Smooth muscle cell (in vitro differentiated cells): ENCODE data around the gene MPZL3. TPM values are rescaled to one million over a fixed set of nuclear protein-coding genes. Genes with fewer than 3 reads are reported as not detected.

Source experiments
- DNase-seq: peaks from one replicate; lab custom pipeline; 2025; ENCODE audit not compliant: unreplicated experiment; lab: John Stamatoyannopoulos, UW
- H2AFZ ChIP-seq: fragments of 200-600 bp; sonication (generic); 2 replicates; pipeline ENCODE4 v1.6.0; 2016; ENCODE audit warnings: antibody characterized with exemption, low read depth, mild to moderate bottlenecking
- H3F3A ChIP-seq: fragments of 200-600 bp; sonication (generic); 2 replicates; pipeline ENCODE4 v1.6.0; 2017; ENCODE audit warnings: antibody characterized with exemption, low read depth
- H3K27ac ChIP-seq: fragments of 200-600 bp; sonication (generic); 2 replicates; pipeline ENCODE4 v1.5.1; 2016; ENCODE audit warnings: low read depth, mild to moderate bottlenecking
- H3K27me3 ChIP-seq: fragments of 200-600 bp; sonication (generic); 2 replicates; pipeline ENCODE4 v1.6.1; 2016; ENCODE audit warnings: low read depth, mild to moderate bottlenecking
- H3K36me3 ChIP-seq: fragments of 200-600 bp; sonication (generic); 2 replicates; pipeline ENCODE4 v1.5.1; 2016; ENCODE audit warnings: low read depth
- H3K4me1 ChIP-seq: fragments of 200-600 bp; sonication (generic); 2 replicates; pipeline ENCODE4 v1.5.1; 2016; ENCODE audit warnings: low read depth
- H3K4me2 ChIP-seq: fragments of 200-600 bp; sonication (generic); 2 replicates; pipeline ENCODE4 v1.6.0; 2016; ENCODE audit warnings: mild to moderate bottlenecking
- H3K4me3 ChIP-seq: fragments of 200-600 bp; sonication (generic); 2 replicates; pipeline ENCODE4 v1.5.1; 2016; ENCODE audit warnings: mild to moderate bottlenecking
- H3K79me2 ChIP-seq: fragments of 200-600 bp; sonication (generic); 2 replicates; pipeline ENCODE4 v1.6.0; 2016; ENCODE audit warnings: low read depth, mild to moderate bottlenecking
- H3K9ac ChIP-seq: fragments of 200-600 bp; sonication (generic); 2 replicates; pipeline ENCODE4 v1.6.0; 2016; ENCODE audit warnings: low read depth
- H3K9me3 ChIP-seq: fragments of 200-600 bp; sonication (generic); replicated peaks from 2 replicates; pipeline ENCODE4 v1.5.1; 2016; ENCODE audit warnings: low read depth
- H4K20me1 ChIP-seq: fragments of 200-600 bp; sonication (generic); 2 replicates; pipeline ENCODE4 v1.6.0; 2016; ENCODE audit warnings: low read depth
- WGBS: methylation state at CpG from one replicate; pipeline ENCODE4 v1.1.7; 2016; ENCODE audit warnings: low lambda C conversion rate; 5-methylcytosine and 5-hydroxymethylcytosine counted together
- polyA plus RNA-seq: library from polyadenylated mRNA; unstranded; fragments of >200 nt; fragmentation: Nextera tagmentation; extraction: Ambion mirVana; gene quantifications from 2 replicates; pipeline ENCODE4 v1.2.1, GENCODE V29; 2016
- total RNA-seq: library from RNA; depleted of rRNA; stranded (reverse); fragments of >200 nt; gene quantifications from 2 replicates; pipeline ENCODE4 v1.2.3, GENCODE V29; 2014
- TF ChIP-seq, protein P1 (sequence below): fragments of 200-600 bp; sonication (generic); IDR thresholded peaks from 2 replicates; pipeline ENCODE4 v1.5.1; 2017; ENCODE audit warnings: borderline replicate concordance, mild to moderate bottlenecking, antibody characterized with exemption; ENCODE audit not compliant: insufficient read depth, poor library complexity, severe bottlenecking

The MPZL3 gene
- total and polyA plus RNA-seq, 2 experiments from 2014 or later: 1.7 to 9.0 TPM

- peak within 1 kb of the TSS; percentile 55 for H3K4me3 ChIP-seq
- peak within 1 kb of the TSS; percentile 81 for H3K4me2 ChIP-seq
- no peaks in the 10 kb centered on the region for H3K79me2 ChIP-seq
- H3K36me3 ChIP-seq: no peaks in the 10 kb centered on the region
- peak within 1 kb of the TSS; percentile 65 for H3K27ac ChIP-seq
- no peaks in the 10 kb centered on the region for H3K9me3 ChIP-seq
- peaks cover 16% of the 10 kb centered on the region for H3K4me1 ChIP-seq
- peak within 1 kb of the TSS; percentile 78 for H3K9ac ChIP-seq
- TF ChIP-seq, protein P1, sequence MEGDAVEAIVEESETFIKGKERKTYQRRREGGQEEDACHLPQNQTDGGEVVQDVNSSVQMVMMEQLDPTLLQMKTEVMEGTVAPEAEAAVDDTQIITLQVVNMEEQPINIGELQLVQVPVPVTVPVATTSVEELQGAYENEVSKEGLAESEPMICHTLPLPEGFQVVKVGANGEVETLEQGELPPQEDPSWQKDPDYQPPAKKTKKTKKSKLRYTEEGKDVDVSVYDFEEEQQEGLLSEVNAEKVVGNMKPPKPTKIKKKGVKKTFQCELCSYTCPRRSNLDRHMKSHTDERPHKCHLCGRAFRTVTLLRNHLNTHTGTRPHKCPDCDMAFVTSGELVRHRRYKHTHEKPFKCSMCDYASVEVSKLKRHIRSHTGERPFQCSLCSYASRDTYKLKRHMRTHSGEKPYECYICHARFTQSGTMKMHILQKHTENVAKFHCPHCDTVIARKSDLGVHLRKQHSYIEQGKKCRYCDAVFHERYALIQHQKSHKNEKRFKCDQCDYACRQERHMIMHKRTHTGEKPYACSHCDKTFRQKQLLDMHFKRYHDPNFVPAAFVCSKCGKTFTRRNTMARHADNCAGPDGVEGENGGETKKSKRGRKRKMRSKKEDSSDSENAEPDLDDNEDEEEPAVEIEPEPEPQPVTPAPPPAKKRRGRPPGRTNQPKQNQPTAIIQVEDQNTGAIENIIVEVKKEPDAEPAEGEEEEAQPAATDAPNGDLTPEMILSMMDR: no peak
- WGBS: 11% methylated on average over 19 of the region's 19 CpGs
- H3F3A ChIP-seq: no peaks in the 10 kb centered on the region
- H4K20me1 ChIP-seq: no peaks in the 10 kb centered on the region
- H2AFZ ChIP-seq: peak within 1 kb of the TSS; percentile 79
- peaks cover 77% of the 10 kb centered on the region for H3K27me3 ChIP-seq
- DNase-seq: no peak
Measured at GRCh38 chr11:118263695-118264568, 11.8 kb upstream of the MPZL3 start, which contains the start of gene MPZL2. TSS of gene MPZL2 (minus strand) at chr11:118264297. CDS start at chr11:118264153, 144 bp downstream.

- Histone ChIP-seq H3K79me2 (no peaks in the 10 kb centered on the region), H3K4me2 (peak overlapping the region; percentile 81), H3K9ac (peak overlapping the region; percentile 78)
Measured at GRCh38 chr11:118263112-118263511, 10.9 kb upstream of the MPZL3 start.

DNA sequence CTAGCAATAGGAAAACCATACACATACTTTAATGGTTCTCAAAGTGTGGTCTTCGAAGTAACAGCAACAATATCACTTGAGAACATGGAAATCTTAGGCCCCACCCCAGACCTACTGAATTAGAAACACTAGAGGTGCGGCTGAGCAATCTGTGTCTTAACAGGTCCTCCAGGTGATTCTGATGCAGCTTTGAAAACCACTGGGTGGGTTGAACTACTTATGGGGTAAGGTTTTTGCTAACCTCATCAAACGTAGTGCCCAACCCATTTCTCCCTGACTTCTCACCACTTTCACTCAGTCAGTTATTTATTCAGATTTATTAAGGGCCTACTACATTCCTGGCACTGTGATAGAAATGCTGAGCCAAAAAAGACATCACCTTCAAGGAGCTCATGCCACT is 8.2 kb upstream of the MPZL3 start:
- no peak overlapping the region for H2AFZ ChIP-seq
- no peaks in the 10 kb centered on the region for H4K20me1 ChIP-seq
- no peaks in the 10 kb centered on the region for H3K79me2 ChIP-seq
- TF ChIP-seq, protein P1: no peak
- no peaks in the 10 kb centered on the region for H3F3A ChIP-seq
- no peaks in the 10 kb centered on the region for H3K9me3 ChIP-seq
- H3K36me3 ChIP-seq: no peaks in the 10 kb centered on the region
- H3K27ac ChIP-seq: no peak overlapping the region
- H3K4me3 ChIP-seq: no peak overlapping the region
- peaks cover 74% of the 10 kb centered on the region for H3K27me3 ChIP-seq
- H3K4me2 ChIP-seq: no peak overlapping the region
- no peak overlapping the region for H3K9ac ChIP-seq
- peaks cover 12% of the 10 kb centered on the region for H3K4me1 ChIP-seq
- no peak for DNase-seq
- 91% methylated on average over 3 of the region's 3 CpGs for whole genome bisulfite sequencing

More at GRCh38 chr11:118263112-118263511, 10.9 kb upstream of the MPZL3 start:
- peak overlapping the region; percentile 55 for H3K4me3 ChIP-seq
- H3K9me3 ChIP-seq: no peaks in the 10 kb centered on the region
- WGBS: 90% methylated on average over 4 of the region's 4 CpGs
- no peak overlapping the region for H2AFZ ChIP-seq
- peaks cover 69% of the 10 kb centered on the region for H3K27me3 ChIP-seq
- DNase-seq: no peak
- no peaks in the 10 kb centered on the region for H3K36me3 ChIP-seq
- TF ChIP-seq, protein P1: no peak
- H4K20me1 ChIP-seq: no peaks in the 10 kb centered on the region
- no peak overlapping the region for H3K27ac ChIP-seq
- H3F3A ChIP-seq: no peaks in the 10 kb centered on the region
- peaks cover 16% of the 10 kb centered on the region for H3K4me1 ChIP-seq
